Kidney epithelial cell (primary cell): Measurements from ENCODE around the gene ATPAF1. TPM values are rescaled to one million over a fixed set of nuclear protein-coding genes. Genes with fewer than 3 reads are reported as not detected.

ENCODE experiments used
- DNase-seq: peaks from one replicate; pipeline ENCODE4 v3.0.0-alpha.2; 2010; ENCODE audit warnings: low read depth
- H3K27me3 ChIP-seq: 2 replicates; pipeline ENCODE4 v1.6.0; 2011; ENCODE audit warnings: low read length; ENCODE audit not compliant: control insufficient read depth, insufficient read depth
- H3K36me3 ChIP-seq: 2 replicates; pipeline ENCODE4 v1.5.1; 2011; ENCODE audit warnings: low read length; ENCODE audit not compliant: control insufficient read depth, insufficient read depth
- H3K4me3 ChIP-seq: 2 replicates; pipeline ENCODE4 v1.5.1; 2011; ENCODE audit warnings: low read depth, mild to moderate bottlenecking, control low read depth, low read length
- total RNA-seq: library from RNA; depleted of rRNA; stranded (reverse); fragments of >200 nt; gene quantifications from 2 replicates; pipeline ENCODE4 v1.2.3, GENCODE V29; 2015
- TF ChIP-seq, protein P1 (sequence below): IDR thresholded peaks from 2 replicates; pipeline ENCODE4 v1.5.1; 2011; ENCODE audit warnings: mild to moderate bottlenecking, moderate library complexity, low read length, control low read depth, inconsistent platforms; ENCODE audit not compliant: insufficient read depth, poor library complexity, severe bottlenecking

Gene ATPAF1
- total RNA-seq, 1 donor from 2014 or later = 31.3 TPM

DNA sequence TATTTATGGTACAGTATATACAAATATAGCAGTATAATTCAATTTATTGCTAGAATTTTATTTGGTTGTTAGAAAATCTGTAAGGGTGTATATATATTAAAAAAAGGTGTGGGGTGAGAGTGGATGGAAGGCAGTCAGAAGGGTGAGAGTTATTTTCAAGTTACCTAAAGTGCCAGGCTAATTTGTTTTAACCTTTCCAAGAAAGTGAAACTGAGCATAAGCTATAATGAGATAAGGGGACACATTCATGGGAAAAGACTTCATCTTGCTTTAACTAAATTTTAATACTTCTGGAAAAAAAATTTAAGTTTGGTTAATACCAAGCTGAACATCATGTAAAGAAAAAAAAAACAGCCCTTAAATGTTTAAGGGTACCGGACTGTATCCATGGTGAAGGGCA lies 8.4 kb upstream of the ATPAF1 start:
- H3K4me3 ChIP-seq = no peak overlapping the region
- no peaks in the 10 kb centered on the region for H3K36me3 ChIP-seq
- TF ChIP-seq, protein P1, sequence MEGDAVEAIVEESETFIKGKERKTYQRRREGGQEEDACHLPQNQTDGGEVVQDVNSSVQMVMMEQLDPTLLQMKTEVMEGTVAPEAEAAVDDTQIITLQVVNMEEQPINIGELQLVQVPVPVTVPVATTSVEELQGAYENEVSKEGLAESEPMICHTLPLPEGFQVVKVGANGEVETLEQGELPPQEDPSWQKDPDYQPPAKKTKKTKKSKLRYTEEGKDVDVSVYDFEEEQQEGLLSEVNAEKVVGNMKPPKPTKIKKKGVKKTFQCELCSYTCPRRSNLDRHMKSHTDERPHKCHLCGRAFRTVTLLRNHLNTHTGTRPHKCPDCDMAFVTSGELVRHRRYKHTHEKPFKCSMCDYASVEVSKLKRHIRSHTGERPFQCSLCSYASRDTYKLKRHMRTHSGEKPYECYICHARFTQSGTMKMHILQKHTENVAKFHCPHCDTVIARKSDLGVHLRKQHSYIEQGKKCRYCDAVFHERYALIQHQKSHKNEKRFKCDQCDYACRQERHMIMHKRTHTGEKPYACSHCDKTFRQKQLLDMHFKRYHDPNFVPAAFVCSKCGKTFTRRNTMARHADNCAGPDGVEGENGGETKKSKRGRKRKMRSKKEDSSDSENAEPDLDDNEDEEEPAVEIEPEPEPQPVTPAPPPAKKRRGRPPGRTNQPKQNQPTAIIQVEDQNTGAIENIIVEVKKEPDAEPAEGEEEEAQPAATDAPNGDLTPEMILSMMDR = no peak
- no peaks in the 10 kb centered on the region for H3K27me3 ChIP-seq
- no peak for DNase-seq

DNA sequence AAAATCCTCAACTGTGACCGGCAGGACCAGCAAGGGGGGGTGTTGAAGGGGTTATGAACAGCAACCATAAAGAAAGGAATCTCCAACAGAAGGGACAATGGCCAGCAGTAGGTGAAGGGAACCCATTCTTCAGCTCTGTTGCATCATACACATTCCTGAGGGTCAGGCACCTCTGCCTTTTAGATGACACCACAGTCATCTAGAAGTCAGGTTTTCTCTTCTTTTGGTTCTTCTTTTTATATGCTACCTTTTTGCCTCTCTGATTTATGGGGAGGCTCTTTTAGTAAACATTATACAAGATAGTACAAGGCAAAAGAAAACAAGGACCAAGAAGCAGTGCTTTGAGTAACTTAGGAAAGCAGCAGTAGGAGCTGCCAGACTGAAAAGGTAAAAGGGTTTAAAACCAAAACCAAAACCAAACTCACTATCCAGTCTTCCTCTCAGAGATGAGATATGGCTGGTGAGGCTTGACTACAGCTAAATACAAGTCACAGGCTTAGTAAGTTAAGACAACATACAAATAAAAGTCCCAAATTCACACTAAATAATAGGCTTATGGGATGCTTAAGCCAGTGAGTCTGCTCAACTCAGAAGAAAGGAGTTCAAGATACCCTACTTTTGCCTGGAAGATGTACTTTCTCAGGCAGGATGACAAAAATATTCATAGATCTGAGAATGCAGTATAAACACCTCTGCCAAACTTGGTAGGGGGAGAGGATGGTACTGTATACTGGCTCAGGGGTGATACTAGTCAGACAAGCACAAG lies 7.6 kb upstream of the ATPAF1 start:
- Histone ChIP-seq H3K4me3 (no peak overlapping the region), H3K27me3 (no peaks in the 10 kb centered on the region), H3K36me3 (no peaks in the 10 kb centered on the region)
- no peak for DNase-seq
- TF ChIP-seq, protein P1 = no peak

DNA sequence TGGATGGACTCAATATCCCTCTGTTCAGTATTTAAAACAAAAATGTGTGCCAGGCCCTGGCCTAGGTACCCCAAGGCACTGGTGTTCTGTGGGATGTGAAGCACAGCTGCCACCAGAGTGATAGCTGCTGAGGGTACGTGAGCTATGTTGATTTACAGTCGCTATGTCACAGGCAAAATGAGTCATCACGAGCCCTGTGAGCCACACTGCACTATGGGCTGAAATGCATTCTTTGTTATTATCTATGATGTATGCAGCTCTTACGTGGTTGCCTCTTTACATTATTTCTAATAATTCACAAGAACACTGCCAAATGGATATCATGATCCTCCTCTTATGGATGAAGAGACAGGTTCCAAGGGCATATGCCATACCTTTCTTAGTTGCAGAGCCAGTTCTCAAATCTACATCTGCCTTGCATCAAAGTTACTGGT lies 5.6 kb upstream of the ATPAF1 start:
- DNase-seq = no peak
- H3K36me3 ChIP-seq = no peaks in the 10 kb centered on the region

DNA sequence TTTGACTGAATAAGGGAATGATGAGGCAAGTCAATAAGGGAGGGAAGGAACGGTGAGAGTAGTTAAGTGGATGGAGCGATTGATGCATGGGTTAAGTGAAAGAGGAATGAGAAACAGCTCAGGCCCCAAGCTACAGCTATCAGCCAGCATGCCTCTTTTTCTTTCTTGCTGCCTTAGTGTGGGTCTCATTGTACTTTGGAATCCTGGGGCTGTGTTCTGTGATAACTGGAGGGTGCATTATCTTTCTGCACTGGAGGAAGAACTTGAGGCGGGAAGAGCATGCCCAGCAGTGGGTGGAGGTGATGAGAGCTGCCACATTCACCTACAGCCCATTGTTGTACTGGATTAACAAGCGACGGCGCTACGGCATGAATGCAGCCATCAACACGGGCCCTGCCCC lies 4.5 kb upstream of the ATPAF1 start:
- TF ChIP-seq, protein P1 = no peak
- Histone ChIP-seq H3K36me3 (no peaks in the 10 kb centered on the region), H3K27me3 (no peaks in the 10 kb centered on the region), H3K4me3 (no peak overlapping the region)
- no peak for DNase-seq

More for the DNA sequence above, 5.6 kb upstream of the ATPAF1 start:
- Histone ChIP-seq H3K4me3 (no peak overlapping the region), H3K27me3 (no peaks in the 10 kb centered on the region)
- TF ChIP-seq, protein P1 = no peak

DNA sequence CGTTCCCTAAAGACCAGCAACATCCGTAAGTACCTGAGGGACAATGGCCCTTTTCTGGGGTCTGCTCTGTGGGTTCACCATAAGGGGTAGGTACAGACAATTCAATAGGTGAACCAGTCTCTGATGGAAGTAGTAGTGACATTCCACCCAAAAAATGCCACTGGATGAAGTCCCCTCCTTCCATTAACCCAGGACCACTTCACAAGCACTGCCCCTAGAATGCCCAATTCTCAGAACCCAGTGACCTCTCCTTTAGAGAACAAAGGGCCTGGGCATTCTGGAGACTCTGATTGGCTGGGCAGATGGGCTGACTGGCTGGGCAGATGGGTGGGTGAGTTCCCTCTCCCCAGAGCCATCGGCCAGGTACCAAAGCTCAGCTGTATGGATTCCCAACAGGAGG lies 3.4 kb upstream of the ATPAF1 start, which contains the start of gene TEX38:
TSS of gene TEX38 (plus strand) at position 301 of the 400 bp plus-strand sequence. CDS start at position 382, 81 bp downstream.
- H3K4me3 ChIP-seq = no peak within 1 kb of the TSS
- no peak for DNase-seq
- TF ChIP-seq, protein P1 = no peak
- H3K27me3 ChIP-seq = no peaks in the 10 kb centered on the region
- H3K36me3 ChIP-seq = no peaks in the 10 kb centered on the region

DNA sequence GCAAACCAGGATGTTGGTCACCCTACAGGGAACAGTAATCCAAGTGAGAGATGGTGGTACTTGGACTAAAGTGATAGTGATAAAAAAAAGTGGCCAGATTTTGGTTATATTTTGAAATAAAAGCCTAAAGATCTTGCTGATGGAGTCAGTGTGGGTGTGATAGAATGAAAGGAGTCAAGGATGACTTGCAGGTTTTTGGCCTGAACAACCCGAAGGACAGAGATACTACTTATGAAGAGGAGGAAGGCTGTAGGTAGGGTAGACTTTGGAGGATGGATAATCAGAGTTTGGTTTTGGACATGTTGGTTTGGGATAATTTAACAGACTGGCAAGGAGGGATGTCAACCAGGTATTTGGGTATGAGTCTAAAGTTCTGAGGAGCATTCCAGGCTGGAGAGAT lies 2.0 kb upstream of the ATPAF1 start:
- TF ChIP-seq, protein P1 = no peak
- Histone ChIP-seq H3K27me3 (no peaks in the 10 kb centered on the region), H3K4me3 (no peak overlapping the region), H3K36me3 (no peaks in the 10 kb centered on the region)
- DNase-seq = no peak
